GM12801 (cell line): ENCODE data around the gene ETF1.

Experiments used
- CTCF ChIP-seq: IDR thresholded peaks from one replicate; pipeline ENCODE4 v1.5.1; 2011; ENCODE audit warnings: control low read depth; ENCODE audit not compliant: insufficient read length; ENCODE audit errors: extremely low read depth

Gene ETF1

GRCh38 chr5:138559937-138560336 is 16.9 kb upstream of the ETF1 start:
- TF ChIP-seq CTCF: no peak

GRCh38 chr5:138557677-138558076 is 14.6 kb upstream of the ETF1 start:
- no peak for TF ChIP-seq CTCF

- no peak for TF ChIP-seq CTCF
Observed at GRCh38 chr5:138554143-138554542, 11.1 kb upstream of the ETF1 start.

- no peak for TF ChIP-seq CTCF
Observed at GRCh38 chr5:138553437-138554095, 10.5 kb upstream of the ETF1 start.

GRCh38 chr5:138552657-138553056 is 9.6 kb upstream of the ETF1 start:
- TF ChIP-seq CTCF: no peak

- no peak for TF ChIP-seq CTCF
Observed at GRCh38 chr5:138549414-138549813, 6.4 kb upstream of the ETF1 start.

GRCh38 chr5:138545919-138546562 is 3.0 kb upstream of the ETF1 start:
- no peak for TF ChIP-seq CTCF
